Suprapubic skin (tissue), 4 donors: Measurements from ENCODE around the gene HOXA13.

Experiments used
- POLR2A ChIP-seq, 2 donors: fragments of 450-650 bp; IDR thresholded peaks; one replicate each; pipeline ENCODE4 v1.6.1; 2017; ENCODE audit warnings: antibody characterized with exemption in 2 of 2, mild to moderate bottlenecking in 2 of 2, moderate library complexity in 2 of 2
- POLR2AphosphoS5 ChIP-seq, 3 donors: sonication (generic); formaldehyde crosslinking; IDR thresholded peaks; one replicate each; pipeline ENCODE4 v1.6.1; 2017; ENCODE audit warnings: antibody characterized with exemption in 3 of 3
- TF ChIP-seq, protein P1 (sequence below), 2 donors: fragments of 200-600 bp in 1 of 2; fragments of 450-650 bp in 1 of 2; sonication (generic) in 1 of 2; IDR thresholded peaks; one replicate each; pipeline ENCODE4 v1.5.1; 2016 to 2019; ENCODE audit warnings: antibody characterized with exemption in 2 of 2, mild to moderate bottlenecking in 1 of 2, moderate library complexity in 1 of 2

DNA sequence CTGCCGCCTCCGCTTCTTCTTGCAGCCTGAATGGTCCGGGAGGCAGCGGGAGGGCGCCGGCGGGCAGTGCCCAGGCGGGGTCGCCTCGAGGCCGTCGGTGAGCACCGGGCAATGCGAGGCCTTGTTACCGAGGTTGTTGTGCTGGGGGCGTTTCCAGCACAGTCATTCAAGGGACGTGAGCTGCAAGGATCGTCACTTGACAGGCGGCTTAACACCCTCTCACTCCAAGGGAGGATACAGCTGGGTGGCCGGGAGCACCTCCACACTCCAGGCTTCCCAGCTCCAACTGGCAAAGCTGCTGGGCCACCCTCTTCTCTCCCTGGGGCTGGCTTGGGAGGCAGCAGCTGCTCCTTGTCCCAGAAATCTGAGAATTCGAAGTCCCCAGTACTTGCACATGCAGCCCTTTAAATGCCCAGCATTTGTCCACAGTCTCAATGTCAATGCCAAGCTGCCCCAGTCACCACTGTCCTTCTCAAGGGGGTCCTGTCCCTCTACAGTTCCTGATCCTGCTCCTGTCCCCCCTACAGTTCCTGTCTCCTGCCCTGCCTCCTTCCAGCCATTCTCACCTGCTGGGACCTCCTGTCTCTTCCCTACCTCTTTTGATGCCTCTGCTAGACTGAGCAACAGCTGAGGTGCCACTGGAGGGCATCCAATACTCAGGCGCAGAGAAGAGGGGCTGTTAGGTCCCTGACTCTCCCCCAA, 10.4 kb downstream of the HOXA13 start:
- TF ChIP-seq, protein P1, sequence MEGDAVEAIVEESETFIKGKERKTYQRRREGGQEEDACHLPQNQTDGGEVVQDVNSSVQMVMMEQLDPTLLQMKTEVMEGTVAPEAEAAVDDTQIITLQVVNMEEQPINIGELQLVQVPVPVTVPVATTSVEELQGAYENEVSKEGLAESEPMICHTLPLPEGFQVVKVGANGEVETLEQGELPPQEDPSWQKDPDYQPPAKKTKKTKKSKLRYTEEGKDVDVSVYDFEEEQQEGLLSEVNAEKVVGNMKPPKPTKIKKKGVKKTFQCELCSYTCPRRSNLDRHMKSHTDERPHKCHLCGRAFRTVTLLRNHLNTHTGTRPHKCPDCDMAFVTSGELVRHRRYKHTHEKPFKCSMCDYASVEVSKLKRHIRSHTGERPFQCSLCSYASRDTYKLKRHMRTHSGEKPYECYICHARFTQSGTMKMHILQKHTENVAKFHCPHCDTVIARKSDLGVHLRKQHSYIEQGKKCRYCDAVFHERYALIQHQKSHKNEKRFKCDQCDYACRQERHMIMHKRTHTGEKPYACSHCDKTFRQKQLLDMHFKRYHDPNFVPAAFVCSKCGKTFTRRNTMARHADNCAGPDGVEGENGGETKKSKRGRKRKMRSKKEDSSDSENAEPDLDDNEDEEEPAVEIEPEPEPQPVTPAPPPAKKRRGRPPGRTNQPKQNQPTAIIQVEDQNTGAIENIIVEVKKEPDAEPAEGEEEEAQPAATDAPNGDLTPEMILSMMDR (IDR thresholded peaks at IDR 0.05), result no peak
- no peak for TF ChIP-seq POLR2AphosphoS5 (IDR thresholded peaks at IDR 0.05)
- no peak for TF ChIP-seq POLR2A (IDR thresholded peaks at IDR 0.05)
